NCI-H2107 (cell line): ENCODE results near the gene HOXD9.

Source experiments
- DNase-seq: peaks from one replicate; lab custom pipeline; 2025; lab: John Stamatoyannopoulos, UW

HOXD9 gene

DNA sequence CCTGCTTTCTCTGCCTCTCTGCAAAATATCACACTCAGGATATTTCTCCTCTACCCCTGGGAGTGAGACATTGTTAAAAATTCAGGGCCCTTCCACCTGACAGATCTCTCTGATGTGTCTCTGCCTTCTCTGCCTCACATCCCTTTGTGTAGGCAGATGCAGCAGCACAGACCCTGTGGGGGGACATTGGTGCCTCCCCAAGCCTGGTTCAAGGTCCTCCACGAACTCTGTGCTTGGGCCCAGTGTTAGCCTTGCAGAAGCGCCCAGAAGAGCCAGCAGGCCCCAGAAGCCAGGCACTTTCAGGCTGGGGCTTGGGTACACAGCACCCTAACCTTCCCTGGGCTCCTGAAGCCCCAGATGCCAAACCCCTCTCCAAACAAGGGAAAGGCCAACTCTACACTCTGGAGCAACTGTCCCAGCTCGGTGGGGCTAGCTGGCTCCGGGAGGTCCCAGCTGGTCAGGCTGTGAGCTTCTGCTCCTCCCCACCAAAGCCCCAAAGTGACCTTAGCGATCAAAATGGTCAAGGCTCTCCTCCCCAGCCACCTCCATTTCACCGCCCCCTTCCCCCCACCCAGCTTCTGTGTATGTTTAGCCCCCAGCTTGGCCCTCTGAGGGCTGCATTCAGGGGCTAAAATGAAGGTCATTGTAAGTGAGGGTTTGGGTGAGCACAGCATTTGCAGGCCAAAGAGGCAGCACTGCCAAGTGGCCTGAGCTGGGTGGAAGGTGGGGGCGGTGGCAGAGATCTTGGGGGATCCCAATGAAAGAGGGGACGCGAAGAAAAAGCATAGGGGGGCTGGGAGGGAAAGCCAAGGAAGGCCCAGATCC is 2.6 kb downstream of the HOXD9 start:
- DNase-seq = no peak

DNA sequence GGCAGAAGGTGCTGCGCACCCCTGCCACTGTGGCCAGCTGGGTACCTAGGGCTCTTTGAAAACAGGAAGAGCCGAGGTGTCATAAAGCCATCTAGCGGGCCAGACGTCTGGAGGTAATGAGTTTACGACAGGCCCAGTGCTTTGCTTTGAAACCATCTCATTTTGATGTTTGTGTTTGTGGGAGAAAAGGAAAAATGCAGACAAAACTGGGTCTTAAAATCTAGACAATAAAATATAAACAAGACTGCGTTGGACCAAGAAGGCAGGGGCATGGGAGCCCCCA is 3.2 kb downstream of the HOXD9 start:
- DNase-seq = no peak

GRCh38 chr2:176126929-176127773 is 4.6 kb downstream of the HOXD9 start:
- peak; percentile 79 for DNase-seq

DNA sequence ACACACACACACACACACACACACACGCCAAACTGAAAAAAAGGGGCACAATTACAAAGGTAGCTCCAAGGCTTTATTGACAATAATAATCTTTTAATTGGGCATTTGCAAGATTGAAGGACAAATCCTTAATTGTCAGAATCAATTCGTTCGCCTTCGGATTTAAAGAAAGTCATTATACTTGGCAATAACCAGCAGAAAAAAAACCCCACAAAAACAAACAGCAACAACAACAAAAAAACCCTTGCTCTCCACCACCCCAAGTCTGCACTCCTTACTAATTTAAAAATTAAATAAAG is 5.2 kb downstream of the HOXD9 start:
- DNase-seq = no peak

GRCh38 chr2:176128172-176128981 is 5.9 kb downstream of the HOXD9 start:
- no peak for DNase-seq

- DNase-seq = peak; percentile 38
These were observed 6.7 kb downstream of the HOXD9 start, which contains the start of gene HOXD8 for GRCh38 chr2:176128982-176129796. Gene HOXD8 (plus strand): TSS chr2:176129705. CDS start chr2:176130367, 662 bp downstream.

- DNase-seq = no peak
These were observed 7.3 kb downstream of the HOXD9 start for GRCh38 chr2:176129813-176130146.

DNA sequence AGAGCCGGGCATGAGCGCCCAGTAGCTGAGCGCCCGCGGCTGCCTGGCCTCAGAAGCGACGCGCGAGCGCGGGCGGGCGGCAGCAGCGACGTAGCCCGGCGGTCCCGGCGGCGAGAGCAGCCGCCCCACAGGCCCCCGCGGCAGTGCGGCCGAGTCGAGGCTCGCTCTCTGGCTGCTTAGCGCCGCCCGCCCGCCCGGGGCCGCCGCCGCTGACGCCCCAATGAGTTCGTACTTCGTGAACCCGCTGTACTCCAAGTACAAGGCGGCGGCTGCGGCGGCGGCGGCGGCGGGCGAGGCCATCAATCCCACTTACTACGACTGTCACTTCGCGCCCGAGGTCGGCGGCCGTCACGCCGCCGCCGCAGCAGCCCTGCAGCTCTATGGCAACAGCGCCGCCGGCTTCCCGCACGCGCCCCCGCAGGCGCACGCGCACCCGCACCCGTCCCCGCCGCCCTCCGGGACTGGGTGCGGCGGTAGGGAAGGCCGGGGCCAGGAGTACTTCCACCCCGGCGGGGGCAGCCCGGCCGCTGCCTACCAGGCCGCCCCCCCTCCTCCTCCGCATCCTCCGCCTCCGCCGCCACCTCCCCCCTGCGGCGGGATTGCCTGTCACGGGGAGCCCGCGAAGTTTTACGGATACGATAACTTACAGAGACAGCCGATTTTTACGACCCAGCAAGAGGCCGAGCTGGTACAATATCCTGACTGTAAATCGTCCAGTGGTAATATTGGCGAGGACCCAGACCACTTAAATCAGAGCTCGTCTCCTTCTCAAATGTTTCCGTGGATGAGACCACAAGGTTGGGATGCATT is 7.8 kb downstream of the HOXD9 start:
- DNase-seq = no peak

GRCh38 chr2:176130957-176131847 is 8.7 kb downstream of the HOXD9 start:
- DNase-seq = no peak

DNA sequence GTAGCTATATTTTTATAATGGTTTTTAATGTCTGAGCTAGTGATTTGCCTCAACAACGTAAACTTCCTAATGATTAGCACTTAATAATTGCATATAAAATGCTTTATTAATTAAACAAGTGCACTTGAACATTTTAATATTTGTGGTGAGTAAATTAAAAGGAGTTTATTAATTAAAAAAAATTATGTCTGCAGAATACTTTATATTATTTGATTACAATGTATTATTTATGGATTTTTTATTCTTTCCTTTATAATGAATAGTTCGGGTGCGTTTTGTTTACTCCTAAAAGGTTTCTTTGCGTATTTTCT is 9.3 kb downstream of the HOXD9 start:
- no peak for DNase-seq

- no peak for DNase-seq
These were observed 10.0 kb downstream of the HOXD9 start for GRCh38 chr2:176132205-176133171.

DNA sequence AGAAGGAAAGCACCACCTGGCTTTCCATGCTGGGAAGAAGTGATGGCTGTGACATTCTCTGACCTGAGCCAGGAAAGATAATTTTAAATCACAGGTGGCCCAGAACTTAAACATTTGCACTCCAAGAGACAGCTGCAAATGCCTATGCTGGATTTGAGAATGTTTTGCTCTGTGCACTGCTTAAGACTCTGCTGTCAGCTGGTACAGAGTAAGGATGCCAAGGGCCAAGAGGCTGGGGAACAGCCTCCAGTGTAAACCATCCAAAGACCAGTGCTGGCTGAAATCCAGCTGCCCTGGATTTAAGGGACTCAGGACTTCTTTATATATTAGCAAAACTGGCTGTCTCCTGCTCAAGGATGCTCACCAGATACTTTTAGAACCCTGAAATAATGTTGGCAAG is 10.9 kb downstream of the HOXD9 start:
- no peak for DNase-seq

GRCh38 chr2:176134035-176134434 is 11.5 kb downstream of the HOXD9 start:
- DNase-seq = peak; percentile 35

GRCh38 chr2:176135035-176135440 is 12.5 kb downstream of the HOXD9 start:
- DNase-seq = no peak

- DNase-seq = no peak
These were observed 14.1 kb downstream of the HOXD9 start for GRCh38 chr2:176136374-176137251.

DNA sequence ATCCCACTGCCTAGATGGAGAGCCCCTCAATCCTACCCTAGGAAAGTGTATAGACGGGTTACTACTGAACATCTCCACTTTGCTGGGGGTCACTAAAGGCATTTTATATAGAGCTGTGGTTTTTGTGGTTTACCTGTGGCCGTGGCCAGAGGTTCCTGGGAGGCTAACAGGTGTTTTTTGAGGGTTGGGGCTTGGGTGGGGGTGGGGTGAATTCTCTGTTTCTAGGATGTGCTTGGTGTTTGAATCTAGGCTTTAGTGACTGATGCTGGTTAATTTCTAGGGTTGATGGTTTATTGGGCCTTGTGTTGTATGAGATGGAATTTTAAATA is 14.7 kb downstream of the HOXD9 start:
- no peak for DNase-seq

DNA sequence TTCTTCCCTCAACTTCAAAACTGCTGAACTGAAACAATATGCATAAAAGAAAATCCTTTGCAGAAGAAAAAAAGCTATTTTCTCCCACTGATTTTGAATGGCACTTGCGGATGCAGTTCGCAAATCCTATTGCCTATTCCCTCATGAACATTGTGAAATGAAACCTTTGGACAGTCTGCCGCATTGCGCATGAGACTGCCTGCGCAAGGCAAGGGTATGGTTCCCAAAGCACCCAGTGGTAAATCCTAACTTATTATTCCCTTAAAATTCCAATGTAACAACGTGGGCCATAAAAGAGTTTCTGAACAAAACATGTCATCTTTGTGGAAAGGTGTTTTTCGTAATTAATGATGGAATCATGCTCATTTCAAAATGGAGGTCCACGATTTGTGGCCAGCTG is 15.4 kb downstream of the HOXD9 start:
- no peak for DNase-seq

DNA sequence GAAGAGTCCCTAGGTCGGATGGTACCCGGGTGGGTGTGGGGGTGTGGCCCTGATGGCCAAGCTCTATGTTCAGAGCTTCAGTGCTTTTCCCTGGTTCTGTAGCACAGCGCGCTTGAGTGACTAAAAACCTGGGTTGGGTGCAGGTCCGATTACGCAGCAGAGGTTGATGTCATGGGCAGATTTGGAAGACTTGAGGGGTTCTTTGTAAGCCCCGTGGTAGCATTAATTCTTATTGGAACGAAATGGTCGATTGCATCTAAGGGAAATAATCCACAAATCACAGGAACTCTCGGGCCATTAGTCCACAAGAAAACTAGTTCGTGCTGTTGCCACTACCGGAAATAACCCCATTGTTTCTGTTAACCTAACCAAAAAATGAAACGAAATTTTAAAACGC is 16.0 kb downstream of the HOXD9 start:
- no peak for DNase-seq
